Raji (cell line): ENCODE results near the gene ZNF536.

Experiments used
- POLR2A ChIP-seq: IDR thresholded peaks from 2 replicates; pipeline ENCODE4 v1.6.1; 2011; ENCODE audit warnings: low read depth, low read length, control low read depth; ENCODE audit not compliant: insufficient read depth

ZNF536 gene

DNA sequence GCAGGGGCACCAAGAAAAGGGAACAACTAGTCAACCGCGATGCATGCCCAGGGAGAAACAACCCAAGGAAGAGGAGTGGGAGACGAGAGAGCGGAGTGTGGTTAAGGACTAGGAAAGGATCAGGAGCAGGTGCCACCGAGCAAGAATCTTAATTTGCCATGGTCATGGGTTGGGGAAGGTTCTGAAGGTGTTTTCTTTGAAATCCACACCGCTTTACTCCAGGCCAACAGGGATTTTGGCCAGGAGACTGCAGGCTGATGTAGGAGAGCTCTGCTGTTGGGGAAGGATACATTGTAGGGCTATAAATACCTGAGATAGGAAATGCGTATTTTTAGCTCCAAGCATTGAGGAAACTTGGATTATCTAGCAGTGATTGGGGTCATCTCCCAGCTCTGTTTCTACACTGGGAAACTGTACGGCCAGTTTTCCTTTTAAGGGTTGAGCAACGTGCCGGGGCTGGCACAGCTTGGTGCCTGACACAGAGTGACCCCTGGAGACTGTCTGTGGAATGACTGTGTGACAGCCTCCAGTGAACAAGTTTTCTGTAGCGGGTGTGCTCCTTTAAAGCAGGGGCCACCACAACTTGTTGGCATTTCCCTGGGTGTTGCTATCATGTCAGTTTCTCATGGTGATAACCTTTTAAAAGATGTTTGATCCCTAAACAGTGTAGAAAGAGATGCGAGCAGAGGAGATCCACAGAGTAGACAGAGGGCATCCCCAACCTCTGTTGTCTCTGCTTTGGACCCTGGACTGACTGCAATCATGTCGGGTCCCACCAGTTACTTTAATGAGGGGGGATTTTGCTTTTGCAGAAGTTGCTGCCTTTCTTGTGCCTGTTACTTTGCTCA is 34.3 kb downstream of the ZNF536 start:
- no peak for TF ChIP-seq POLR2A

DNA sequence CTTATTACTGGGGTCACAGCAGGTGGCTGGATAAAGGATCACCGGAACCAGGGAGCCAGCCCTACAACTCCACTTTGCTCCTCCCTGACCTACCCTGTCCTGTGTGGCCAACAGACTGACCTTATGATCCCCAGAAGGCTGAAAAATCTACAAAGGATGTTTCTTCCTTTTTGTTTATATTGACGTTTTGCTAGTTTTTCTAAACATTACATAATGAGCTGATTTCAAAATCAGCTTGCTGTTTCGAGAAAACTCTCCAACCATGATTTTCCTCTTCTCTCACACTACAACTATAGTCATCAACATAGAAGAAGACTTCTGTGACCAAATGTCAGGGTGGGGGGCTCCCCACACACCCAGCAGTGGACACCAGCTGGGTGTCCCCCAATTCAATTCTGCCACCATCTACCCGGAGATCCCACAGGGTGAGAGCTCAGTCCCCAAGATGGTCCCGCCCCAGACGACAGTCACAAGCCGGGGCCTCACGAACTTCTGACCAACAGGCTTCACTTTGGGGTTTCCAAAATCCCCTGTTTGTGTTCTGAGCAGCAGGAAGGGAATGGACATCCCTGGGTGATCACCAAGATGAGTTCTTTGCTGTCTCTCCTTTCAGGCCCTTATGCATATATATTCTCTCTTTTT is 35.0 kb downstream of the ZNF536 start:
- no peak for TF ChIP-seq POLR2A

DNA sequence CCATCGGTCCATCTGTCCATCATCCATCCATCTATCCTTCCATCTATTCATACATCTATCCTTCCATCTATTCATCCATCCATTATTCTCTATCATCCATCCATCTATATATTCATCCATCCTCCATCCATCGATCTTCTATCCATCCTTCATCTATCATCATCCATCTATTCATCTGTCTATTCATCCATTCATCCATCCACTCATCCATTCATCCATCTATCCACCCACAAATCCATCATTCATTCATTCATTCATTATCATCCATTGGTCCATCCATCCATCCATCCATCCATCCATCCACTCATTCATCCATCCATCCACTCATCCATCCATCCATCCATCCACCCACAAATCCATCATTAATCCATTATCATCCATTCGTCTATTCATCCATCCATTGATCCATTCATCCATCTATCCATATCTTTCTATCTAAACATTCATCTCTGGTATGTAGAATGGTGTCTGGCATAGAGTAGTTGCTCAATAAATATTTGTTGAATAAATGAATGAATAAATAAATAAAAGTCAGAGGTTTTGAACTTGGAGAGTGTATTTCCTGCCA is 36.6 kb downstream of the ZNF536 start:
- TF ChIP-seq POLR2A: no peak

GRCh38 chr19:30411714-30412113 is 39.5 kb downstream of the ZNF536 start:
- no peak for TF ChIP-seq POLR2A

DNA sequence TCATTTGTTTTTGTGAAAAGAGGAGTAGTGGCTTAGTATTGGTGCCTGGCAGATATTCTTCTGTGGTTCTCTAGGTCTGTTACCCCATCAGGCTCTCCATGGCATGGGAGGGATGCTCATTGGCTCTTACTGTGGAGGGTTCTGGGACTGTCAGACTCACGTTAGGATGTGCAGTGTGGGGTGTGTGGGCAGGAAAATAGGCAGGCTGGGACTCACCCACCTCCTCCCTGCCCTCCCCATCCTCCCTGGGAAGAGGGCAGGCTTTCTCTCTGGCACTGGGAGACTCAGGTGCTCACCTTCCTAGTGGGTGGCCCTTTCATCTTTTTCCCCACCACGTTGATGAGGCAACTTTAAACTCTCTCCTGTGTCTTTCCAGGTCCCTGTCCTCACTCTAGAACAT is 44.2 kb downstream of the ZNF536 start:
- TF ChIP-seq POLR2A: no peak

DNA sequence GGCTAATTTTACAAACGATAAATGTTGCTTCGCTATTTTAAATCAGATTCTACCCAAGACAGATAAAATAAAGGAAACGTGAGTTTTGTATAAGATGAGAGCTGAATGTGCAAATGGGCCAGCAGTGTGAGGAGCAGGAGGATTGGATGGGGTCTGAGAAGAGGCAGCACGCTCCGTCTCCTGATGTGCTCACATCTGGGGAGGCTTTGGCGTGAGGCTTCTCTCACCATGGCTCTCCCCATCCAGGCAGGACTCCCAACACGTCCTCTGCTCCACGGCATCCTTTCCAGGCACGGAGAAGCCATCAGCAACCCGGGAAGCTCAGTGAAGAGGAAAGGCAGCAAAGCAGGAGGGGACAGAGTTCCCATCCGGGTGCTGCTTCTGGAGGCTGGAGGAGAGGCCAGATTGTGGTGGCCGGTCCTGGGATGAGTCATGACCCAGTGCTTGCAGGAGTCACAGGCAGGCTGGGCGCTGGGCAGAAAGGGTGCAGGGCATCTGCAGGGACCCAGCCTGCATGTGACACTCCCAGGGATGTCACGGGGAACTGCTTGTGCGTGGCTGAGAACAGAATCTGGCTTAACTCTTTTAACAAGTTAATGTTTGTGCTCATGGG is 47.5 kb downstream of the ZNF536 start:
- no peak for TF ChIP-seq POLR2A

DNA sequence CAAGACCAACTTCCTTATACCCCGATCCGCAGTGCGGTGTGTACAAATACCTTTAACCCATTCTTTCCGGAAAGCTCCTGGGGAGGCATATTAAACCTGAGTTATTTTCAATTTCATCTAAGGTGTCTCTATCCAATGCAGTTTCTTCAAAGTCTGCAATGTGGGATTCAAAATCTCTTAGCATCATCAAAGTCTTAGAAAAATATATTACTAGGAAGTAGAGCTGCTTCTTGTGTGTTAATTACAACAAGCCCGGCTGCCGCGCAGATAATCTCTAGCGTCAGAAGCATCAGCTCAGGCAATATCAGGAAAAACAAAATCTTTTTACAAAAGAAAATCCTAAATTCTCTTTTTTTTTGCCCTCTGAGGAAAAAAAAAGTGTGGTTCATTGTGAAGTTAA is 48.1 kb downstream of the ZNF536 start:
- no peak for TF ChIP-seq POLR2A

- TF ChIP-seq POLR2A: no peak
Observed at GRCh38 chr19:30420881-30421280, 48.7 kb downstream of the ZNF536 start.

- no peak for TF ChIP-seq POLR2A
Observed at GRCh38 chr19:30421571-30421970, 49.4 kb downstream of the ZNF536 start.

GRCh38 chr19:30423481-30423880 is 51.3 kb downstream of the ZNF536 start:
- TF ChIP-seq POLR2A: no peak

DNA sequence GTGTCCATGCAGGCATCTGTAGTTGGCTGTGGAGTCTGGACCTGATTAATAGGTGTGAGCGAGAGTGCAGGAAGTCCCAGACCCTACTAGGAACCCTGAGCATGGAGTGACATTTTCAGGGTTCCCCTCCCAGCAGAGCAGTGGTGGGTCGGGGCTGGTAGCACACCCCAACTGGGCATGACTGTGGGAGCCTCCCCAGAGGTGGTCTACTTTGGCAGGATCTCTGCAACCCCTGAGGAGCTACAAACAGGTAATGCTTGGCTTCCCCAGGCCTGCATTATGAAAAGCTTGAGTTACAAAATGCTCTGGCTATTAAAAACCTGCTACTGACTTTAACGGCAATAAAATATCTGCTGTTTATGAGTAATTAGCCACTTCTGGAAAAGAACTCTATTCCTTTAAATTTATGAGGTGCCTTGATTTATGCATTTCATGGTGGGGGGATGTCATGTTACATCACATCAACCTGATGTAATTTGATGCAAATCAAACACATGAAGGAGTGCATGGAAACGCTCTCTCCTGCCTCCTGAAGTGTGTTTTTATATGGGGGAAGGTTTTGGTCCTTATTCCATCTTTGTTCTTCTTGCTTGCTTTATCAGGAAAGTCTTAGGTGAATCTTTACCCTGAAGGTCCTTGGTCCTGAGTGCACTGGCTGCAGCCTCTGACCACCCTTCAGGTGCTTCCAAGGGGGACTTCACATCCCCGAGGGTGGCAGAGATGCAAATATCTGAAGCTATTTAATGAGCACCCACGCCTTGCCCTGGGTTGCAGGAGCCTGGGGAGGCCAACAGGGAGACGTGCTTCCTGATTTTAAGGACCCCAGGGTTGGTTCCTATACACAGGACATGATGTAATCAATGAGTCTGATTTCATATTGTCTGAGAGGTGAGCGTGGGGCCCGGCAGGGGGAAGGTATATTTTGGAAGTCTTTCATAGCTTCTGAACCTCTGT is 54.0 kb downstream of the ZNF536 start:
- TF ChIP-seq POLR2A: no peak

- TF ChIP-seq POLR2A: no peak
Observed at GRCh38 chr19:30426864-30427263, 54.7 kb downstream of the ZNF536 start.

DNA sequence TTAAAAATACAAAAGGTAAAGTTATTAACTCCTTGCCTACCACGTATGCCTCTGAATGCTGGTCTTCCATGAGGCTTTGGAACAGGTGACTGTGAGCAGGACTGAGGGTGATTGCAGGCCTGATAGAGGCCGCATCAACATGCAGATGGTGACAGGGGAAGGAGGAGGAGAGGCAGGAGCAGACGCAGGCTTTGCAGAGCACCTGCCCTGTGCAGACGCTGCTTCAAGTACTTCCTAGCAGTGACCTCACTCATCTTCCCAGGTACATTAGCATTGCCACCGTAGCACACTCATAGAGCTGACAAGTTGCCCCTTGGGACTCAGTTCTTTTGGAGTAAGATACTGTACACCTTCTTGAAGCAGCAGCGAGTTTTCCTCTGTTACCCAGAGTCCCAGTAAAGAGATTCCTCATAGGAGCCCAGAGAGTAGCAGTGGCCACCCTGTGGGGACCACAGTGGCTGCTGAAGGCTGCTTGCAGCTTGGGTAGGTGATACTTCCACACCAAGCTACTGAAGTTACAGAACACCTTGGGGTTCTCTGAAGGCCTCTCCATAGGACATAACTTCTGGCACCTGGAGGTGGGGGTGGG is 56.0 kb downstream of the ZNF536 start:
- no peak for TF ChIP-seq POLR2A

DNA sequence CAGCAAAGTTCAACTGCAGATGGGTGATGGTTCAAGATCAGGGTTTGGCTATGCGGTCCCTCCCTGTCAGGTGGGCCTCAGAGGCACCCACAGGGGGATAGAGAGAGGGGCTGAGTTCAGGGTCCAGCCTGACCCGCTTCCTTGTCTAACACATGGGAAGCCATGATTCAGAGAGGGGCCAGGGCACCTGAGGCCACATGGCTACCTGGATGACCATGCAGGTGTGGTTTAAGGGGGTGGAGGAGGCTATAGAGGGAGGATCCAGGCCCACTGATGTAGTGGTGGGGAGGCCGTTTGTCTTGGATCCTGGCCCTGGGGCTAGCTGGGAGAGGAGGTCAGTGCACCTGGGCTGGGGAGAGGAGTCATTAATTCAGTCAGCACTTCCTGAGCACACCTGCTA is 56.7 kb downstream of the ZNF536 start:
- no peak for TF ChIP-seq POLR2A
